ENCODE measurements around the gene TTLL12.

TTLL12 gene

DNA sequence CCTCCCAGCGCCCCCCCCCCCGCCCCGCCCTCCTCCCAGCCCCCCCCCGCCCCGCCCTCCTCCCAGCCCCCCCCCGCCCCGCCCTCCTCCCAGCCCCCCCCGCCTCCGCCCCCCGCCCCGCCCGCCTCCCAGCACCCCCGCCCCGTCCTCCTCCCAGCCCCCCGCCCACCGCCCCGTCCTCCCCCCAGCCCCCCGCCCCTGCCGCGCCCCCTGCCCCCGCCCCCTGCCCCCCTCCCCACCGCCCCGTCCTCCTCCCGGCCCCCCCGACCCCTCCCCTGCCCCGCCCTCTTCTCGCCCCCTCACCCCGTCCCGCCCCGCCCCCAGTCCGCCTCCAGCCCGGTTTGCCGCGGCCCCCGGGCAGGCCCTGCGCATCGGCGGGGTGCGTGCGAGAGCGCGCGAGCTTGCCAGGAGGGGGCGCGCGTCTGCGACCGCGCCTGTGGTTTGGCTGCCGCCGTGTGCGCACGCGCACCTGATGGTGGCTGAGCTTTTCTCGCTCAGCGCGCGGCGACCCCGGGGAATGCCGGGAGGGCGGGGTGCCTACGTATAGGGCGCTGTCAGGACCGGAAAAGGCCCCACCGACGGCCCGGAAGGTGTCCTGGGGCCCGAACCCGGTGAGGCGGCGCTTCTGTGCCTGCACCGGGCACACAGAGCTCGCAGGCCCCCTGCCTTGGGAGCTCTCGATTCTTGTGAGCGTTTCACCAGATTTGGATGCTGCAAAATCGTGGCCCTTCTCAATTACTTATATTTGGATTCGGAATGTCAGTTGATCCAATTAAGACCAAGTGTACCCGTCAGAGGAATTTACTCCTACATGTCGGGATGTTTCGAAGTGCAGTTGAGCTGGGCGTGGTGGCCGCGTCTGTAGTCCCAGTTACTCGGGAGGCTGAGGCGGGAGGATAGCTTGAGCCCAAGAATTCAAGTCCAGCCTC is 501 bp upstream of the TTLL12 start:
- no peaks in the 10 kb centered on the region for H4K20me1 ChIP-seq (ENCODE audit: insufficient read depth)
- H3K27me3 ChIP-seq (ENCODE audit: insufficient read depth, low read depth) = peaks cover 10% of the 10 kb centered on the region; the same call in 1 of the 2 replicates
- peak overlapping the region; percentile 68 for H3K27ac ChIP-seq
- peaks cover 37% of the 10 kb centered on the region for H3K79me2 ChIP-seq (ENCODE audit: insufficient read depth, low read depth)
- H3K4me2 ChIP-seq = peak overlapping the region; percentile 60
- H2AFZ ChIP-seq (ENCODE audit: low read depth) = peak overlapping the region; percentile 99
- H3K36me3 ChIP-seq (ENCODE audit: insufficient read depth) = no peaks in the 10 kb centered on the region
- TF ChIP-seq, protein P1, sequence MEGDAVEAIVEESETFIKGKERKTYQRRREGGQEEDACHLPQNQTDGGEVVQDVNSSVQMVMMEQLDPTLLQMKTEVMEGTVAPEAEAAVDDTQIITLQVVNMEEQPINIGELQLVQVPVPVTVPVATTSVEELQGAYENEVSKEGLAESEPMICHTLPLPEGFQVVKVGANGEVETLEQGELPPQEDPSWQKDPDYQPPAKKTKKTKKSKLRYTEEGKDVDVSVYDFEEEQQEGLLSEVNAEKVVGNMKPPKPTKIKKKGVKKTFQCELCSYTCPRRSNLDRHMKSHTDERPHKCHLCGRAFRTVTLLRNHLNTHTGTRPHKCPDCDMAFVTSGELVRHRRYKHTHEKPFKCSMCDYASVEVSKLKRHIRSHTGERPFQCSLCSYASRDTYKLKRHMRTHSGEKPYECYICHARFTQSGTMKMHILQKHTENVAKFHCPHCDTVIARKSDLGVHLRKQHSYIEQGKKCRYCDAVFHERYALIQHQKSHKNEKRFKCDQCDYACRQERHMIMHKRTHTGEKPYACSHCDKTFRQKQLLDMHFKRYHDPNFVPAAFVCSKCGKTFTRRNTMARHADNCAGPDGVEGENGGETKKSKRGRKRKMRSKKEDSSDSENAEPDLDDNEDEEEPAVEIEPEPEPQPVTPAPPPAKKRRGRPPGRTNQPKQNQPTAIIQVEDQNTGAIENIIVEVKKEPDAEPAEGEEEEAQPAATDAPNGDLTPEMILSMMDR (conservative IDR thresholded peaks at IDR 0.05; ENCODE audit: low read depth, low read length) = peak; percentile 53
- peaks cover 20% of the 10 kb centered on the region for H3K4me1 ChIP-seq (ENCODE audit: low read depth, poor library complexity, severe bottlenecking)
- no peak overlapping the region for H3K4me3 ChIP-seq (IDR thresholded peaks at IDR 0.05; ENCODE audit: insufficient read depth, low read depth, low read length)
- peak overlapping the region; percentile 46; the same call in 1 of the 2 replicates for H3K9ac ChIP-seq

DNA sequence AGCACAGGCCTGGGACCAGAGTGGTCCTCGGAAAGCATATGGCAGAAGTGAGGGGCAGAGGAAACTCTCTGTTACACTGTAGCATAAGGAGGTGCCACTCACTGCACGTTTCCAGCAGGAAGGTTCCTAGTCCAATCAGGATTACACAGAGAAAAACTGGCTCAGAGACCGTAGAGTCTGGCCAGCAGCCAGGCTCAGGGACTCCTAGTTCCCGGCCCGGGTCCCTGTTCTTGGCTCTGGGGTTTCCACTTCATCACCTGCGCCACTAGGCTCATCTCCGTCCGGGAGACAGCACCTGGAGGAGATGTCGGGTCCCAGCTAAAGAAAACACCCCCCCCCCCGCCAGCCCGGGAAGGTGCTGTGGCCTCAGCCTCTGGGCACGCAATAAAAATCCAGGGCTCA is 1.1 kb downstream of the TTLL12 start:
- Histone ChIP-seq H3K4me2 (peak overlapping the region; percentile 96), H2AFZ (ENCODE audit: low read depth) (no peak overlapping the region), H3K4me3 (IDR thresholded peaks at IDR 0.05; ENCODE audit: insufficient read depth, low read depth, low read length) (no peak overlapping the region), H3K27ac (peak overlapping the region; percentile 68), H3K79me2 (ENCODE audit: insufficient read depth, low read depth) (peaks cover 38% of the 10 kb centered on the region), H3K27me3 (ENCODE audit: insufficient read depth, low read depth) (no peaks in the 10 kb centered on the region; the same call in 1 of the 2 replicates), H3K36me3 (ENCODE audit: insufficient read depth) (no peaks in the 10 kb centered on the region), H4K20me1 (ENCODE audit: insufficient read depth) (no peaks in the 10 kb centered on the region), H3K9ac (peak overlapping the region; percentile 90; the same call in 1 of the 2 replicates), H3K4me1 (ENCODE audit: low read depth, poor library complexity, severe bottlenecking) (peaks cover 20% of the 10 kb centered on the region)
- TF ChIP-seq, protein P1 (conservative IDR thresholded peaks at IDR 0.05; ENCODE audit: low read depth, low read length) = no peak

DNA sequence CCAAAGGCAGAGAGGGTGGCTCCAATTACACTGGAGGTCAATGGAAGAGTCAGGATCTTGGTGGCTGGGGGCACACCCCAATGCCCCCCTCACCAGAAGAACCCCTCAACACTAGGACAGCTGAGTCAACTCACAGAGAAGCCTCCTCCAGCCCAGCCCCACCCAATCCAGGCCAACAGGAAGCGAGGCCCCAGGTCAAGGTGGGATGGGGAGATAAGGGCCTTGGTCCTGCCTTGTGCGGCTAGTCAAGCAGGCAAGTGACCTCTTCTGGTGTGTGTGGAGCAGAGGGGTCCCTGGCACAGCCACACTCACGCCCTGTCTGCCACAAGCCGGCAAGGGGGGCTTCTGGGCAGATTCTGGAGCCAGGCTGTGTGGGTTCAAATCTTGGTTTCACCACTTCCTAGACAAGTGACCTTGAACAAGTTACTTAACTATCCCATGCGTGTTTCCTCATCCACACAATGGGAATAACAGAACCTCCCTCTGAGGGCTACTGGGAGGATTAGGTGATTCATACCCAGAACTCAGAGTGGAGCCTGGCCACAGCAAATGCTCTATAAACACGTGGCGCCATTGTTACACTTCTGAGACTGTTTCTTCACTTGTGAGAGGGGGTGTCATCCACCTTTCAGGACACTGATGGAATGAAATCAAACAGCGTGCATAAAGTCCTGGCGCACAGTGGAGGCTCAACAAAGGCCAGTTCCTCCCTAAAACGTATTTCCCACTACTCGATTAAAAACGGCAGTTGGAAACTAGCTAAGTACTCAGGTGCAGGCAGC is 3.2 kb downstream of the TTLL12 start:
- no peaks in the 10 kb centered on the region for H4K20me1 ChIP-seq (ENCODE audit: insufficient read depth)
- no peak overlapping the region for H3K4me3 ChIP-seq (IDR thresholded peaks at IDR 0.05; ENCODE audit: insufficient read depth, low read depth, low read length)
- H2AFZ ChIP-seq (ENCODE audit: low read depth) = no peak overlapping the region
- TF ChIP-seq, protein P1 (conservative IDR thresholded peaks at IDR 0.05; ENCODE audit: low read depth, low read length) = no peak
- H3K27ac ChIP-seq = no peak overlapping the region
- no peak overlapping the region for H3K4me2 ChIP-seq
- peaks cover 38% of the 10 kb centered on the region for H3K79me2 ChIP-seq (ENCODE audit: insufficient read depth, low read depth)
- H3K36me3 ChIP-seq (ENCODE audit: insufficient read depth) = peaks cover 2% of the 10 kb centered on the region; the same call in 1 of the 2 replicates
- H3K4me1 ChIP-seq (ENCODE audit: low read depth, poor library complexity, severe bottlenecking) = peaks cover 20% of the 10 kb centered on the region
- H3K9ac ChIP-seq = no peak overlapping the region
- H3K27me3 ChIP-seq (ENCODE audit: insufficient read depth, low read depth) = no peaks in the 10 kb centered on the region

DNA sequence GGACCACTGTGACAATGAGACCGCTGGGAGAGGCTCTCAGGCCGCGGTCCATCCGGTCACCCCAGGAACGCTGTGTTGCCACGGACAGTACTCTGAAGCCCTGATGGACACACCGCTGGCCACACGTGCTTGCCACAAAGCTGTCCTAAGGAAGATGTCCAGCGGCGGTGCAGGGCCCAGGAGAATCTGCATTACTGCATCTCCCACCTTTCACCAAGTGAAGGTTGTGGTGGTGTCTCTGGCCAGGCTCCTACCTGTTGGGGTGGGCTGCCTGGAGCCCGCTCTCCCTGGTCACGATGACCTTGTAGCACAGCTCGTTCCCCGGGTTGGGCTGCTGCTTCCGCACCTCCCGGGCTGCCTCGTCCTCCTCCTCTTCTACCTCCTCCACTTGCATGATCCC is 4.2 kb downstream of the TTLL12 start:
- peaks cover 2% of the 10 kb centered on the region; the same call in 1 of the 2 replicates for H3K36me3 ChIP-seq (ENCODE audit: insufficient read depth)
- peaks cover 13% of the 10 kb centered on the region for H3K4me1 ChIP-seq (ENCODE audit: low read depth, poor library complexity, severe bottlenecking)
- no peak overlapping the region for H2AFZ ChIP-seq (ENCODE audit: low read depth)
- H3K79me2 ChIP-seq (ENCODE audit: insufficient read depth, low read depth) = peaks cover 38% of the 10 kb centered on the region
- H4K20me1 ChIP-seq (ENCODE audit: insufficient read depth) = no peaks in the 10 kb centered on the region
- TF ChIP-seq, protein P1 (conservative IDR thresholded peaks at IDR 0.05; ENCODE audit: low read depth, low read length) = no peak
- H3K4me2 ChIP-seq = no peak overlapping the region
- H3K27me3 ChIP-seq (ENCODE audit: insufficient read depth, low read depth) = no peaks in the 10 kb centered on the region
- no peak overlapping the region for H3K4me3 ChIP-seq (IDR thresholded peaks at IDR 0.05; ENCODE audit: insufficient read depth, low read depth, low read length)
- no peak overlapping the region for H3K27ac ChIP-seq
- no peak overlapping the region for H3K9ac ChIP-seq

All from KMS-11 (cell line).